Measurements from ENCODE around the gene PPP2R5A.

Gene PPP2R5A

DNA sequence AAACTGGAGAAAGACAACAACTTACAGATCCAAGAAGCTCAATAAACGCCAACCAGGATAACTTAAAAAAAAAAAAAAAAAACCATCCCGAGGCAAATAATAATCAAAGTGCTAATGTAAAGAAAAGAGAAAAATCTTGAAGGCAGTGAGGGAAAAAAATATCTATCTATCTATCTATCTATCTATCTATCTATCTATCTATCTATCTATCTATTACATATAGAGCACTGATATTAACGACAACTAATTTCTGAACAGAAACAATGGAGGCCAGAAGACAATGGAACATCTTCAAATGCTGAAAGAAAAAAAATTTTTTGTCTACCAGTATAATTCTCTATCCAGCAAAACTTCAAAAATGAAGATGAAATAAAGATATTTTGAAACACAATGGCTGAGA, 111.4 kb downstream of the PPP2R5A start:
- peaks cover 6% of the 10 kb centered on the region for H3K9me3 ChIP-seq (ENCODE audit: insufficient read depth, low read depth, low read length)
- H2AFZ ChIP-seq (ENCODE audit: low read length), result no peak overlapping the region
- H3K36me3 ChIP-seq (ENCODE audit: insufficient read depth, low read length), result peaks cover 25% of the 10 kb centered on the region
- H3K4me3 ChIP-seq (ENCODE audit: low read length, poor library complexity, severe bottlenecking), result no peak overlapping the region
- no peaks in the 10 kb centered on the region for H3K4me1 ChIP-seq (ENCODE audit: insufficient read depth, low read length, poor library complexity, severe bottlenecking)
- peaks cover 5% of the 10 kb centered on the region; the same call in 1 of the 2 replicates for H3F3A ChIP-seq (ENCODE audit: low read depth)
- no peak overlapping the region for H3K9ac ChIP-seq (ENCODE audit: low read depth, low read length, poor library complexity, severe bottlenecking)
- no peaks in the 10 kb centered on the region for H3K27me3 ChIP-seq (ENCODE audit: insufficient read depth, low read length, poor library complexity, severe bottlenecking)
- H3K79me2 ChIP-seq (ENCODE audit: insufficient read depth, low read length), result peaks cover 18% of the 10 kb centered on the region
- H4K20me1 ChIP-seq (ENCODE audit: insufficient read depth, low read length, poor library complexity, severe bottlenecking), result no peaks in the 10 kb centered on the region
- TF ChIP-seq, protein P1, sequence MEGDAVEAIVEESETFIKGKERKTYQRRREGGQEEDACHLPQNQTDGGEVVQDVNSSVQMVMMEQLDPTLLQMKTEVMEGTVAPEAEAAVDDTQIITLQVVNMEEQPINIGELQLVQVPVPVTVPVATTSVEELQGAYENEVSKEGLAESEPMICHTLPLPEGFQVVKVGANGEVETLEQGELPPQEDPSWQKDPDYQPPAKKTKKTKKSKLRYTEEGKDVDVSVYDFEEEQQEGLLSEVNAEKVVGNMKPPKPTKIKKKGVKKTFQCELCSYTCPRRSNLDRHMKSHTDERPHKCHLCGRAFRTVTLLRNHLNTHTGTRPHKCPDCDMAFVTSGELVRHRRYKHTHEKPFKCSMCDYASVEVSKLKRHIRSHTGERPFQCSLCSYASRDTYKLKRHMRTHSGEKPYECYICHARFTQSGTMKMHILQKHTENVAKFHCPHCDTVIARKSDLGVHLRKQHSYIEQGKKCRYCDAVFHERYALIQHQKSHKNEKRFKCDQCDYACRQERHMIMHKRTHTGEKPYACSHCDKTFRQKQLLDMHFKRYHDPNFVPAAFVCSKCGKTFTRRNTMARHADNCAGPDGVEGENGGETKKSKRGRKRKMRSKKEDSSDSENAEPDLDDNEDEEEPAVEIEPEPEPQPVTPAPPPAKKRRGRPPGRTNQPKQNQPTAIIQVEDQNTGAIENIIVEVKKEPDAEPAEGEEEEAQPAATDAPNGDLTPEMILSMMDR (conservative IDR thresholded peaks at IDR 0.05; ENCODE audit: low read length), result no peak
- no peak for TF ChIP-seq EZH2phosphoT487 (IDR thresholded peaks at IDR 0.05; ENCODE audit: borderline replicate concordance)
- H3K4me2 ChIP-seq (ENCODE audit: low read depth, low read length, poor library complexity, severe bottlenecking), result no peak overlapping the region
- no peaks in the 10 kb centered on the region for H3K9me2 ChIP-seq (replicated peaks; ENCODE audit: low read depth, low read length)

DNA sequence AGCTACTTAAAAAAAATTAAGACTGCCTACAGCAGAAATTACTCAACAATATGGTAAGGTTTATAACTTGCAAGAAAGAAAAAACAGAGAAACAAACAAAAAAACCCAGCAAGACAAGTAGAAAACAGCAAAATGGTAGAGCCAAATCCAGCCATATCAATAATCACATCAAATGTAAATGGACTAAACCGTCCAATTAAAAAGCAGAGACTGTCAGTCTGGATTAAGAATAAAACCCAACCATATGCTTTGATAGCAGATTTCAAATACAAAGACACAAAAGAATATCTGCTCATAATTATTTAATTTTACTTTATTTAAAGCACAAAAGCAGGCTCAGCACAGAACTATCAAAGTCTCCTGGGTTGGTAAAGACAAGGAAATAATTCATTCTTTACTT, 112.0 kb downstream of the PPP2R5A start:
- Histone ChIP-seq H3K9me3 (ENCODE audit: insufficient read depth, low read depth, low read length) (peaks cover 6% of the 10 kb centered on the region), H3K27me3 (ENCODE audit: insufficient read depth, low read length, poor library complexity, severe bottlenecking) (no peaks in the 10 kb centered on the region), H3K4me2 (ENCODE audit: low read depth, low read length, poor library complexity, severe bottlenecking) (no peak overlapping the region), H3F3A (ENCODE audit: low read depth) (peaks cover 5% of the 10 kb centered on the region; the same call in 1 of the 2 replicates), H3K4me1 (ENCODE audit: insufficient read depth, low read length, poor library complexity, severe bottlenecking) (no peaks in the 10 kb centered on the region), H3K79me2 (ENCODE audit: insufficient read depth, low read length) (peaks cover 18% of the 10 kb centered on the region), H3K36me3 (ENCODE audit: insufficient read depth, low read length) (peaks cover 29% of the 10 kb centered on the region), H3K4me3 (ENCODE audit: low read length, poor library complexity, severe bottlenecking) (no peak overlapping the region), H4K20me1 (ENCODE audit: insufficient read depth, low read length, poor library complexity, severe bottlenecking) (no peaks in the 10 kb centered on the region), H3K9me2 (replicated peaks; ENCODE audit: low read depth, low read length) (no peaks in the 10 kb centered on the region), H3K9ac (ENCODE audit: low read depth, low read length, poor library complexity, severe bottlenecking) (no peak overlapping the region), H2AFZ (ENCODE audit: low read length) (no peak overlapping the region)
- TF ChIP-seq, protein P1 (conservative IDR thresholded peaks at IDR 0.05; ENCODE audit: low read length), result no peak
- no peak for TF ChIP-seq EZH2phosphoT487 (IDR thresholded peaks at IDR 0.05; ENCODE audit: borderline replicate concordance)

DNA sequence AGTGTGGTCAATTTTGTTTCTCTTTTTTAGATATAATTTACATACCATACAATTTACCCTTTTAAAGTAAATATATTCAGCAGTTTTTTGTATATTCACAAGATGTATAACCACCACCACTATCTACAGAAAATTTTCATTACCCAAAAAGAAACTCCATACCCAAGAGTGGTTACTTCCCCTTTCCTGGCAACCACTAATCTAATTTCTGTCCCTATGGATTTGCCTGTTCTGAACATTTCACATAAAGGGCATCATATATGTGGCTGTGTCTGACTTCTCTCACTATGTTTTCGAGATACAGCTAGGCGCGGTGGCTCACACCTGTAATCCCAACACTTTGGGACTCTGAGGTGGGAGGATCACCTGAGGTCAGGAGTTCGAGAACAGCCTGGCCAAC, 115.8 kb downstream of the PPP2R5A start:
- peaks cover 6% of the 10 kb centered on the region for H3K9me3 ChIP-seq (ENCODE audit: insufficient read depth, low read depth, low read length)
- peaks cover 38% of the 10 kb centered on the region for H3K36me3 ChIP-seq (ENCODE audit: insufficient read depth, low read length)

More for the DNA sequence above, 115.8 kb downstream of the PPP2R5A start:
- no peak for TF ChIP-seq EZH2phosphoT487 (IDR thresholded peaks at IDR 0.05; ENCODE audit: borderline replicate concordance)
- TF ChIP-seq, protein P1 (conservative IDR thresholded peaks at IDR 0.05; ENCODE audit: low read length), result no peak
- Histone ChIP-seq H3K4me1 (ENCODE audit: insufficient read depth, low read length, poor library complexity, severe bottlenecking) (no peaks in the 10 kb centered on the region), H2AFZ (ENCODE audit: low read length) (no peak overlapping the region), H3K27me3 (ENCODE audit: insufficient read depth, low read length, poor library complexity, severe bottlenecking) (no peaks in the 10 kb centered on the region), H3K79me2 (ENCODE audit: insufficient read depth, low read length) (peaks cover 16% of the 10 kb centered on the region), H3K9me2 (replicated peaks; ENCODE audit: low read depth, low read length) (no peaks in the 10 kb centered on the region), H3K4me2 (ENCODE audit: low read depth, low read length, poor library complexity, severe bottlenecking) (no peak overlapping the region), H3K4me3 (ENCODE audit: low read length, poor library complexity, severe bottlenecking) (no peak overlapping the region), H4K20me1 (ENCODE audit: insufficient read depth, low read length, poor library complexity, severe bottlenecking) (no peaks in the 10 kb centered on the region), H3K9ac (ENCODE audit: low read depth, low read length, poor library complexity, severe bottlenecking) (no peak overlapping the region), H3F3A (ENCODE audit: low read depth) (peaks cover 7% of the 10 kb centered on the region; the same call in 1 of the 2 replicates)
